ENCODE measurements around the gene CARHSP1.
"Not testable (repeated sequence)": the region's sequence is repeated elsewhere in the genome, so short reads cannot be mapped to it uniquely, and the experiment has no call there.

Gene CARHSP1

GRCh38 chr16:8893426-8893825 is 24.6 kb upstream of the CARHSP1 start:
- no peak for DNase-seq (ENCODE audit: low read depth in 2 of 2)

GRCh38 chr16:8892101-8892575 is 23.3 kb upstream of the CARHSP1 start:
- no peak for DNase-seq (ENCODE audit: low read depth in 2 of 2)

- DNase-seq (ENCODE audit: low read depth in 2 of 2) = no peak
These were observed 21.7 kb upstream of the CARHSP1 start for GRCh38 chr16:8890549-8890921.

- no peak for DNase-seq (ENCODE audit: low read depth in 2 of 2)
These were observed 21.2 kb upstream of the CARHSP1 start for GRCh38 chr16:8889893-8890548.

GRCh38 chr16:8888951-8889892 is 20.4 kb upstream of the CARHSP1 start:
- DNase-seq (ENCODE audit: low read depth in 2 of 2) = no peak

- no peak for DNase-seq (ENCODE audit: low read depth in 2 of 2)
These were observed 19.2 kb upstream of the CARHSP1 start for GRCh38 chr16:8887952-8888560.

GRCh38 chr16:8887431-8887765 is 18.6 kb upstream of the CARHSP1 start:
- no peak for DNase-seq (ENCODE audit: low read depth in 2 of 2)

GRCh38 chr16:8886593-8887430 is 18.0 kb upstream of the CARHSP1 start:
- no peak for DNase-seq (ENCODE audit: low read depth in 2 of 2)

- no peak for DNase-seq (ENCODE audit: low read depth in 2 of 2)
These were observed 17.1 kb upstream of the CARHSP1 start for GRCh38 chr16:8885674-8886592.

GRCh38 chr16:8882725-8883377 is 14.0 kb upstream of the CARHSP1 start:
- no peak for DNase-seq (ENCODE audit: low read depth in 2 of 2)

GRCh38 chr16:8882041-8882617 is 13.3 kb upstream of the CARHSP1 start, which contains the start of gene LITAFD:
Gene LITAFD, plus strand, starts transcription at chr16:8882351. Its CDS starts 2,005 bp downstream, at chr16:8884356.
- no peak for DNase-seq (ENCODE audit: low read depth in 2 of 2)

GRCh38 chr16:8880839-8881510 is 12.2 kb upstream of the CARHSP1 start:
- DNase-seq (ENCODE audit: low read depth in 2 of 2) = no peak

- no peak for DNase-seq (ENCODE audit: low read depth in 2 of 2)
These were observed 9.7 kb upstream of the CARHSP1 start for GRCh38 chr16:8878523-8878911.

GRCh38 chr16:8877894-8878522 is 9.2 kb upstream of the CARHSP1 start:
- DNase-seq (ENCODE audit: low read depth in 2 of 2) = no peak

- DNase-seq (ENCODE audit: low read depth in 2 of 2) = not testable (repeated sequence)
These were observed 6.5 kb upstream of the CARHSP1 start for GRCh38 chr16:8875317-8875716.

- no peak for DNase-seq (ENCODE audit: low read depth in 2 of 2)
These were observed 5.6 kb upstream of the CARHSP1 start for GRCh38 chr16:8874388-8874787.

- not testable (repeated sequence) for DNase-seq (ENCODE audit: low read depth in 2 of 2)
These were observed 5.0 kb upstream of the CARHSP1 start for GRCh38 chr16:8873866-8874195.

- no peak for DNase-seq (ENCODE audit: low read depth in 2 of 2)
These were observed 4.4 kb upstream of the CARHSP1 start for GRCh38 chr16:8872967-8873865.

All from stimulated activated CD4-positive, alpha-beta T cell treated with anti-CD3 and anti-CD28 coated beads, Interleukin-1b, Interleukin-23, amount 100 ng/mL, for 4 hours (primary cell).